Testis (tissue), 3 donors: ENCODE data around the gene GGTA1. TPM values are rescaled to one million over a fixed set of nuclear protein-coding genes. Genes with fewer than 3 reads are reported as not detected.

Source experiments
- DNase-seq: peaks from one replicate; pipeline ENCODE4 v3.0.0-alpha.2; 2019
- H3K27ac ChIP-seq, 2 donors: fragments of 200-600 bp; sonication (generic); one replicate each; pipeline ENCODE4 v1.5.1; 2019
- H3K27me3 ChIP-seq: fragments of 200-600 bp; sonication (generic); one replicate; pipeline ENCODE4 v1.5.1; 2019
- H3K36me3 ChIP-seq: fragments of 200-600 bp; sonication (generic); one replicate; pipeline ENCODE4 v1.5.1; 2017; ENCODE audit warnings: low read depth; ENCODE audit errors: missing control alignments
- H3K4me1 ChIP-seq: fragments of 200-600 bp; sonication (generic); one replicate; pipeline ENCODE4 v1.5.1; 2019
- H3K4me3 ChIP-seq, 2 donors: fragments of 200-600 bp; sonication (generic); one replicate each; pipeline ENCODE4 v1.5.1; 2017 to 2019
- H3K9me3 ChIP-seq: fragments of 200-600 bp; sonication (generic); one replicate; pipeline ENCODE4 v1.5.1; 2017
- POLR2A ChIP-seq: fragments of 450-650 bp; IDR thresholded peaks from one replicate; pipeline ENCODE4 v1.6.1; 2017; ENCODE audit warnings: antibody characterized with exemption, mild to moderate bottlenecking, moderate library complexity
- WGBS, 2 donors: methylation state at CpG; one replicate each; pipeline ENCODE4 v1.1.5; 2018; 5-methylcytosine and 5-hydroxymethylcytosine counted together
- intact Hi-C: fragments of 100-400 bp; cut with DNase I; formaldehyde crosslinking; loops from one replicate; pipeline ENCODE4 v1.15.1; 2023; ENCODE audit warnings: low total_unique reads
- polyA plus RNA-seq: library from polyadenylated mRNA; stranded (reverse); fragments of 350-450 nt; fragmentation: Illumina TruSeq; extraction: RNeasy Lipid Tissue Mini Kit (QIAGEN cat#74804); gene quantifications from one replicate; pipeline ENCODE4 v1.2.3, GENCODE V29; 2014; ENCODE audit warnings: low read depth, low replicate concordance; ENCODE audit not compliant: insufficient read depth
- total RNA-seq, 2 donors: library from RNA; depleted of rRNA; stranded (reverse); fragments of >200 nt; gene quantifications; one replicate each; pipeline ENCODE4 v1.2.3, GENCODE V29; 2016
- TF ChIP-seq, protein P1 (sequence below), 3 experiments: fragments of 450-650 bp in 2 of 3; fragments of 200-600 bp in 1 of 3; sonication (generic) in 1 of 3; IDR thresholded peaks; one replicate each; pipeline ENCODE4 v1.5.1; 2016 to 2019; ENCODE audit warnings: antibody characterized with exemption in 3 of 3, mild to moderate bottlenecking in 2 of 3, moderate library complexity in 1 of 3

Gene GGTA1
- total and polyA plus RNA-seq, 3 donors from 2014 or later, result 2.2 to 8.9 (median 2.4) TPM

DNA sequence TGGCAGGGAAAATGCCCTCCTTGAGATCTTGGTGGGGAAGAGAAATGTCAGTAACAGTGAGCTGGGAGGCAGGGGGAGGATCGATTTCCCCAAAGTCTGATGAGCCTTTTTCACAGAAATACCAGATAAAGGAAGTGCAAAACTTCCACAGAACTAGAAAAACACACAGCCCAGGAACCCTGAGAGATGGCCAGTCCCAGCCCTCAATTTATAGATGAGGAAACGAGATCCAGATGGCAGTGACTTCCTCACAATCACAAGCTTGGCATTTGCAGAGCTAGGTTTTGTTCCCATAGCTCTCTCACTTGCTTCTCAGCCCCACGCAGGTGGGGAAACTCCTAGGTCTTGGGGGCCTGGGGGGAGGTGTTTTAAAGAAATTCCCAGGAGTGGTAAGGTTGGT lies 3.8 kb upstream of the GGTA1 start:
- Histone ChIP-seq H3K4me3 (no peak overlapping the region), H3K27me3 (no peaks in the 10 kb centered on the region), H3K4me1 (peaks cover 17% of the 10 kb centered on the region), H3K9me3 (no peaks in the 10 kb centered on the region), H3K36me3 (no peaks in the 10 kb centered on the region), H3K27ac (no peak overlapping the region)
- TF ChIP-seq, protein P1, sequence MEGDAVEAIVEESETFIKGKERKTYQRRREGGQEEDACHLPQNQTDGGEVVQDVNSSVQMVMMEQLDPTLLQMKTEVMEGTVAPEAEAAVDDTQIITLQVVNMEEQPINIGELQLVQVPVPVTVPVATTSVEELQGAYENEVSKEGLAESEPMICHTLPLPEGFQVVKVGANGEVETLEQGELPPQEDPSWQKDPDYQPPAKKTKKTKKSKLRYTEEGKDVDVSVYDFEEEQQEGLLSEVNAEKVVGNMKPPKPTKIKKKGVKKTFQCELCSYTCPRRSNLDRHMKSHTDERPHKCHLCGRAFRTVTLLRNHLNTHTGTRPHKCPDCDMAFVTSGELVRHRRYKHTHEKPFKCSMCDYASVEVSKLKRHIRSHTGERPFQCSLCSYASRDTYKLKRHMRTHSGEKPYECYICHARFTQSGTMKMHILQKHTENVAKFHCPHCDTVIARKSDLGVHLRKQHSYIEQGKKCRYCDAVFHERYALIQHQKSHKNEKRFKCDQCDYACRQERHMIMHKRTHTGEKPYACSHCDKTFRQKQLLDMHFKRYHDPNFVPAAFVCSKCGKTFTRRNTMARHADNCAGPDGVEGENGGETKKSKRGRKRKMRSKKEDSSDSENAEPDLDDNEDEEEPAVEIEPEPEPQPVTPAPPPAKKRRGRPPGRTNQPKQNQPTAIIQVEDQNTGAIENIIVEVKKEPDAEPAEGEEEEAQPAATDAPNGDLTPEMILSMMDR (IDR thresholded peaks at IDR 0.05), result no peak
- TF ChIP-seq POLR2A, result no peak
- 64 to 68% methylated on average over 3 of the region's 3 CpGs for WGBS, 2 donors
- no peak for DNase-seq
- intact Hi-C loops, result no loop called here

- H3K9me3 ChIP-seq, result no peaks in the 10 kb centered on the region
- TF ChIP-seq POLR2A, result no peak
- DNase-seq, result no peak
- 6 to 22% methylated on average over 3 to 15 of the region's 15 CpGs for WGBS, 2 donors
- H3K27me3 ChIP-seq, result no peaks in the 10 kb centered on the region
- H3K4me1 ChIP-seq, result peaks cover 21% of the 10 kb centered on the region
- intact Hi-C loops, result no loop called here
- H3K4me3 ChIP-seq, result peak overlapping the region; percentile 59 to 66
- no peaks in the 10 kb centered on the region for H3K36me3 ChIP-seq
- peak overlapping the region in 1 of 2 donors; percentile 73 for H3K27ac ChIP-seq
Measured at GRCh38 chr9:121500165-121500478, 478 bp upstream of the GGTA1 start.

- Histone ChIP-seq H3K9me3 (no peaks in the 10 kb centered on the region), H3K4me1 (peaks cover 21% of the 10 kb centered on the region), H3K36me3 (no peaks in the 10 kb centered on the region), H3K27me3 (no peaks in the 10 kb centered on the region), H3K4me3 (peak overlapping the region; percentile 59 to 66), H3K27ac (peak overlapping the region; percentile 44 to 73)
- intact Hi-C loops, result no loop called here
- 3% methylated on average over 8 of the region's 8 CpGs for WGBS, 2 donors
- no peak for TF ChIP-seq POLR2A
- TF ChIP-seq, protein P1 (IDR thresholded peaks at IDR 0.05), result no peak
- no peak for DNase-seq
Measured at GRCh38 chr9:121499177-121499426, 542 bp downstream of the GGTA1 start.

DNA sequence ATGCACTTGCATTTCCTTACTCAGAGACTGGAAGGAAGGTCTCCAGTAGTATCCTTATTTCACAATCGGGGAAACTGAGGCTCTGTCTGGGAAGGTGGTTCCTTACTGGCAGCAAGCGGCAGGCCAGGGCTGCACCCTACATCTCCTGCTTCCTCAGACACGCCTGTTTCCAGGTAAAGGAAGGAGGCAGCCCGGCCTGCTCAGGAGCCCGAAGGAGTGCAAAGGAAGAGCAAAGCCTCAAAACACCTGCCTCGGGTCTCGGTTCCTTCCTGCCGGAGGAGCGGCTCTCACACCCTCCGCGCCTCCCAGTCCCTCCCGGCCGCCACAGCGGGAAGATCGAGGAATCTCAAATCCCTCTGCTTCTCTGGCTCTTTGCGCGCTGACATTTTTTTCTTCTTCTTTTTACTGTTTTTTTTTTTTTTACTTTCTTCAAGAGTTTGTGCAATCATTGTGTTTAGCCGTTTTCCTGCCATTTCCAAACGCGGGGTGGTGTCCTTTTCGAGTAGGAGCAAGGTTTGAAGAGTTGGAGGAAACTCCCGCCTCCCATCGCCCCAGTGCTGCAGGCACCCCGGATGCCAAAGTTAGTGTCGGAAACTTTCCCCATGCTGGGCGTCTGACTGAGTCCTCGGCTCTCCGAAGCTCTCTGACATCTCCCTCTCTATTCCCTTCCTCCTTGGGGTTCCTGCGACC lies 1.0 kb downstream of the GGTA1 start:
- H3K27ac ChIP-seq, result peak overlapping the region; percentile 44 to 73
- no peak for TF ChIP-seq POLR2A
- TF ChIP-seq, protein P1 (IDR thresholded peaks at IDR 0.05), result no peak
- intact Hi-C loops, result no loop called here
- no peaks in the 10 kb centered on the region for H3K36me3 ChIP-seq
- H3K4me3 ChIP-seq, result peak overlapping the region; percentile 59 to 66
- H3K9me3 ChIP-seq, result no peaks in the 10 kb centered on the region
- WGBS, 2 donors, result 1% methylated on average over 28 to 29 of the region's 29 CpGs
- peak; percentile 43 for DNase-seq
- no peaks in the 10 kb centered on the region for H3K27me3 ChIP-seq
- peaks cover 21% of the 10 kb centered on the region for H3K4me1 ChIP-seq

GRCh38 chr9:121498150-121498486 lies 1.5 kb downstream of the GGTA1 start:
- peak; percentile 77 for DNase-seq
- intact Hi-C loops, result no loop called here
- TF ChIP-seq, protein P1 (IDR thresholded peaks at IDR 0.05), result peak; percentile 59 to 72 (median 69)
- no peak for TF ChIP-seq POLR2A
- Histone ChIP-seq H3K9me3 (no peaks in the 10 kb centered on the region), H3K27me3 (no peaks in the 10 kb centered on the region), H3K4me1 (peaks cover 21% of the 10 kb centered on the region), H3K27ac (no peak overlapping the region), H3K4me3 (peak overlapping the region; percentile 59 to 66), H3K36me3 (no peaks in the 10 kb centered on the region)
- 7 to 8% methylated on average over 4 of the region's 4 CpGs for WGBS, 2 donors
